Parathyroid adenoma (tissue), 2 donors: ENCODE measurements around the gene SLAMF1.

Experiments
- H2AFZ ChIP-seq: fragments of 300-600 bp; sonication (generic); one replicate; pipeline ENCODE4 v1.7.0; 2017; ENCODE audit warnings: antibody characterized with exemption, mild to moderate bottlenecking
- H3K27ac ChIP-seq: fragments of 300-600 bp; sonication (generic); one replicate; pipeline ENCODE4 v1.7.0; 2017
- H3K27me3 ChIP-seq: fragments of 300-600 bp; sonication (generic); one replicate; pipeline ENCODE4 v1.7.0; 2017; ENCODE audit warnings: low read length; ENCODE audit not compliant: control insufficient read depth, insufficient read depth
- H3K36me3 ChIP-seq: fragments of 300-600 bp; sonication (generic); one replicate; pipeline ENCODE4 v1.7.0; 2017; ENCODE audit warnings: low read length; ENCODE audit not compliant: control insufficient read depth, insufficient read depth
- H3K4me1 ChIP-seq: fragments of 300-600 bp; sonication (generic); one replicate; pipeline ENCODE4 v1.7.0; 2017; ENCODE audit warnings: control low read depth
- H3K4me2 ChIP-seq: fragments of 300-600 bp; sonication (generic); one replicate; pipeline ENCODE4 v1.7.0; 2017; ENCODE audit warnings: low read length
- H3K4me3 ChIP-seq: fragments of 300-600 bp; sonication (generic); one replicate; pipeline ENCODE4 v1.7.0; 2017; ENCODE audit warnings: low read depth, low read length
- H3K79me2 ChIP-seq: fragments of 300-600 bp; sonication (generic); one replicate; pipeline ENCODE4 v1.7.0; 2017; ENCODE audit warnings: control low read depth
- H3K9ac ChIP-seq: fragments of 300-600 bp; sonication (generic); one replicate; pipeline ENCODE4 v1.7.0; 2017; ENCODE audit warnings: mild to moderate bottlenecking
- H3K9me3 ChIP-seq: fragments of 300-600 bp; sonication (generic); one replicate; pipeline ENCODE4 v1.7.0; 2017; ENCODE audit warnings: low read length; ENCODE audit not compliant: control insufficient read depth
- CTCF ChIP-seq: fragments of 300-600 bp; sonication (generic); IDR thresholded peaks from one replicate; pipeline ENCODE4 v1.7.0; 2017; ENCODE audit warnings: antibody characterized with exemption, mild to moderate bottlenecking
- donor health status: primary hyperparathyroidism.

SLAMF1 gene

GRCh38 chr1:160681066-160681890 lies 34.4 kb upstream of the SLAMF1 start:
- H2AFZ ChIP-seq: no peak overlapping the region
- H3K9me3 ChIP-seq: no peaks in the 10 kb centered on the region
- H3K4me3 ChIP-seq: no peak overlapping the region
- no peak overlapping the region for H3K4me2 ChIP-seq
- no peak overlapping the region for H3K9ac ChIP-seq
- no peaks in the 10 kb centered on the region for H3K4me1 ChIP-seq
- no peak for TF ChIP-seq CTCF
- no peaks in the 10 kb centered on the region for H3K36me3 ChIP-seq
- H3K27me3 ChIP-seq: no peaks in the 10 kb centered on the region
- no peaks in the 10 kb centered on the region for H3K79me2 ChIP-seq
- no peak overlapping the region for H3K27ac ChIP-seq

- Histone ChIP-seq H3K4me1 (no peaks in the 10 kb centered on the region), H3K27ac (no peak overlapping the region), H3K9ac (no peak overlapping the region), H3K4me2 (no peak overlapping the region), H3K27me3 (no peaks in the 10 kb centered on the region), H2AFZ (no peak overlapping the region), H3K4me3 (no peak overlapping the region), H3K79me2 (no peaks in the 10 kb centered on the region), H3K9me3 (no peaks in the 10 kb centered on the region), H3K36me3 (no peaks in the 10 kb centered on the region)
- TF ChIP-seq CTCF: no peak
Observed at GRCh38 chr1:160680399-160680798, 33.6 kb upstream of the SLAMF1 start.

GRCh38 chr1:160679893-160680292 lies 33.0 kb upstream of the SLAMF1 start:
- H3K4me2 ChIP-seq: no peak overlapping the region
- no peak overlapping the region for H2AFZ ChIP-seq
- no peaks in the 10 kb centered on the region for H3K4me1 ChIP-seq
- no peak for TF ChIP-seq CTCF
- H3K27ac ChIP-seq: no peak overlapping the region
- no peaks in the 10 kb centered on the region for H3K79me2 ChIP-seq
- no peaks in the 10 kb centered on the region for H3K36me3 ChIP-seq
- no peak overlapping the region for H3K9ac ChIP-seq
- H3K27me3 ChIP-seq: no peaks in the 10 kb centered on the region
- no peak overlapping the region for H3K4me3 ChIP-seq
- no peaks in the 10 kb centered on the region for H3K9me3 ChIP-seq

- Histone ChIP-seq H3K9me3 (no peaks in the 10 kb centered on the region), H2AFZ (no peak overlapping the region), H3K4me3 (no peak overlapping the region), H3K4me2 (no peak overlapping the region), H3K9ac (no peak overlapping the region), H3K27ac (no peak overlapping the region), H3K4me1 (no peaks in the 10 kb centered on the region), H3K79me2 (no peaks in the 10 kb centered on the region), H3K27me3 (no peaks in the 10 kb centered on the region), H3K36me3 (no peaks in the 10 kb centered on the region)
- TF ChIP-seq CTCF: no peak
Observed at GRCh38 chr1:160676869-160677597, 30.2 kb upstream of the SLAMF1 start.
